Astrocyte (in vitro differentiated cells and primary cell): ENCODE results near the gene IL34. TPM values are rescaled to one million over a fixed set of nuclear protein-coding genes. Genes with fewer than 3 reads are reported as not detected.

Experiments used
- DNase-seq: peaks from one replicate; pipeline ENCODE4 v3.0.0-alpha.2; 2010; ENCODE audit warnings: low read depth
- FAIRE-seq: peaks from 2 replicates; lab custom pipeline; 2011; peaks lifted over from hg19 to GRCh38; lab: Jason Lieb, UNC
- H2AFZ ChIP-seq: 2 replicates; pipeline ENCODE4 v1.6.0; 2012; ENCODE audit warnings: low read depth, low read length, inconsistent platforms
- H3K27ac ChIP-seq: 2 replicates; pipeline ENCODE4 v1.5.1; 2011; ENCODE audit warnings: low read depth, low read length, inconsistent platforms
- H3K27me3 ChIP-seq: 2 replicates; pipeline ENCODE4 v1.6.0; 2011; ENCODE audit warnings: low read length, inconsistent platforms; ENCODE audit not compliant: insufficient read depth
- H3K36me3 ChIP-seq: 2 replicates; pipeline ENCODE4 v1.5.1; 2011; ENCODE audit warnings: low read length, inconsistent platforms; ENCODE audit not compliant: insufficient read depth
- H3K4me1 ChIP-seq: 2 replicates; pipeline ENCODE4 v1.5.1; 2011; ENCODE audit warnings: low read length, inconsistent platforms; ENCODE audit not compliant: insufficient read depth
- H3K4me2 ChIP-seq: 2 replicates; pipeline ENCODE4 v1.6.0; 2012; ENCODE audit warnings: low read length, inconsistent platforms
- H3K4me3 ChIP-seq: 2 replicates; pipeline ENCODE4 v1.5.1; 2011; ENCODE audit warnings: low read depth, mild to moderate bottlenecking, low read length, inconsistent platforms; ENCODE audit not compliant: insufficient read depth
- H3K79me2 ChIP-seq: 2 replicates; pipeline ENCODE4 v1.6.0; 2012; ENCODE audit warnings: mild to moderate bottlenecking, low read length, inconsistent platforms; ENCODE audit not compliant: insufficient read depth
- H3K9ac ChIP-seq: 2 replicates; pipeline ENCODE4 v1.6.0; 2012; ENCODE audit warnings: mild to moderate bottlenecking, low read length, inconsistent platforms
- H3K9me3 ChIP-seq: 2 replicates; pipeline ENCODE4 v1.5.1; 2012; ENCODE audit warnings: low read depth, mild to moderate bottlenecking, low read length, inconsistent platforms; ENCODE audit not compliant: insufficient read depth
- H4K20me1 ChIP-seq: 2 replicates; pipeline ENCODE4 v1.6.0; 2012; ENCODE audit warnings: low read length, inconsistent platforms; ENCODE audit not compliant: insufficient read depth
- H3K27ac Mint-ChIP-seq: one replicate; pipeline ENCODE4 v1.8.0; 2021; ENCODE audit warnings: mild to moderate bottlenecking, mixed read lengths; ENCODE audit not compliant: unreplicated experiment
- H3K27me3 Mint-ChIP-seq: one replicate; pipeline ENCODE4 v1.8.0; 2021; ENCODE audit warnings: low read depth, mixed read lengths; ENCODE audit not compliant: unreplicated experiment
- H3K36me3 Mint-ChIP-seq: one replicate; pipeline ENCODE4 v1.8.0; 2021; ENCODE audit warnings: low read depth, mixed read lengths; ENCODE audit not compliant: unreplicated experiment
- H3K4me1 Mint-ChIP-seq: one replicate; pipeline ENCODE4 v1.8.0; 2021; ENCODE audit warnings: low read depth, mixed read lengths; ENCODE audit not compliant: unreplicated experiment
- H3K4me3 Mint-ChIP-seq: one replicate; pipeline ENCODE4 v1.8.0; 2021; ENCODE audit warnings: mild to moderate bottlenecking, moderate library complexity, mixed read lengths; ENCODE audit not compliant: unreplicated experiment
- H3K9me3 Mint-ChIP-seq: one replicate; pipeline ENCODE4 v1.8.0; 2021; ENCODE audit warnings: mild to moderate bottlenecking, mixed read lengths; ENCODE audit not compliant: unreplicated experiment
- CTCF ChIP-seq: IDR thresholded peaks from 2 replicates; pipeline ENCODE4 v1.5.1; 2011; ENCODE audit warnings: low read depth, mild to moderate bottlenecking, inconsistent platforms, low read length, moderate library complexity; ENCODE audit not compliant: insufficient read depth
- EZH2 ChIP-seq: IDR thresholded peaks from 2 replicates; pipeline ENCODE4 v1.6.1; 2012; ENCODE audit warnings: mild to moderate bottlenecking, low read length, inconsistent platforms; ENCODE audit not compliant: insufficient read depth
- total RNA-seq: library from RNA; stranded (reverse); gene quantifications from 2 replicates; pipeline ENCODE4 v1.2.1, GENCODE V29; 2021

Gene IL34
- total RNA-seq, 1 donor from 2014 or later = 0.34 TPM

- Mint-ChIP-seq H3K4me3 (no peak overlapping the region), H3K4me1 (peaks cover 17% of the 10 kb centered on the region), H3K27me3 (no peaks in the 10 kb centered on the region), H3K9me3 (no peaks in the 10 kb centered on the region), H3K36me3 (peaks cover 3% of the 10 kb centered on the region), H3K27ac (no peak overlapping the region)
- Histone ChIP-seq H3K27me3 (no peaks in the 10 kb centered on the region), H3K4me1 (peaks cover 43% of the 10 kb centered on the region), H3K36me3 (no peaks in the 10 kb centered on the region), H3K27ac (peak overlapping the region; percentile 52), H4K20me1 (no peaks in the 10 kb centered on the region), H3K79me2 (no peaks in the 10 kb centered on the region), H3K9ac (peak overlapping the region; percentile 29), H2AFZ (no peak overlapping the region), H3K4me2 (peak overlapping the region; percentile 68), H3K9me3 (no peaks in the 10 kb centered on the region), H3K4me3 (no peak overlapping the region)
- TF ChIP-seq EZH2 = no peak
- no peak for TF ChIP-seq CTCF
- peak; percentile 51 for DNase-seq
- FAIRE-seq = no peak
These were observed 60.6 kb downstream of the IL34 start for GRCh38 chr16:70706948-70707465.

- Histone ChIP-seq H3K79me2 (no peaks in the 10 kb centered on the region), H3K9ac (no peak overlapping the region), H3K4me3 (no peak overlapping the region), H3K4me2 (no peak overlapping the region), H3K27ac (no peak overlapping the region), H3K36me3 (no peaks in the 10 kb centered on the region), H2AFZ (no peak overlapping the region), H3K9me3 (no peaks in the 10 kb centered on the region), H3K4me1 (peaks cover 27% of the 10 kb centered on the region), H4K20me1 (no peaks in the 10 kb centered on the region), H3K27me3 (no peaks in the 10 kb centered on the region)
- Mint-ChIP-seq H3K4me1 (peaks cover 17% of the 10 kb centered on the region), H3K9me3 (no peaks in the 10 kb centered on the region), H3K27ac (no peak overlapping the region), H3K4me3 (no peak overlapping the region), H3K36me3 (peaks cover 3% of the 10 kb centered on the region), H3K27me3 (no peaks in the 10 kb centered on the region)
- TF ChIP-seq CTCF = no peak
- no peak for TF ChIP-seq EZH2
- FAIRE-seq = no peak
- no peak for DNase-seq
These were observed 62.2 kb downstream of the IL34 start for GRCh38 chr16:70708366-70709246.

GRCh38 chr16:70709457-70709856 lies 63.1 kb downstream of the IL34 start:
- H3K36me3 ChIP-seq = no peaks in the 10 kb centered on the region
- no peaks in the 10 kb centered on the region for H4K20me1 ChIP-seq

More at GRCh38 chr16:70709457-70709856, 63.1 kb downstream of the IL34 start:
- Histone ChIP-seq H3K9me3 (no peaks in the 10 kb centered on the region), H3K79me2 (no peaks in the 10 kb centered on the region), H3K9ac (no peak overlapping the region), H3K27me3 (no peaks in the 10 kb centered on the region), H3K4me2 (no peak overlapping the region), H3K4me3 (no peak overlapping the region), H3K4me1 (peaks cover 22% of the 10 kb centered on the region), H3K27ac (no peak overlapping the region), H2AFZ (no peak overlapping the region)
- Mint-ChIP-seq H3K4me1 (peaks cover 23% of the 10 kb centered on the region), H3K27ac (no peak overlapping the region), H3K9me3 (no peaks in the 10 kb centered on the region), H3K4me3 (no peak overlapping the region), H3K36me3 (peaks cover 3% of the 10 kb centered on the region), H3K27me3 (no peaks in the 10 kb centered on the region)
- TF ChIP-seq EZH2 (no peak), CTCF (no peak)
- no peak for FAIRE-seq
- DNase-seq = no peak
